H1 (cell line): ENCODE results near the gene CNNM3.

Experiments
- ASH2L ChIP-seq: fragments of 200-600, 300-600 bp; sonication (generic); IDR thresholded peaks from one replicate; pipeline ENCODE4 v1.7.1; 2017; ENCODE audit warnings: low read length
- CTCF ChIP-seq, 3 experiments: IDR thresholded peaks; 1 replicate in 2 of 3; 2 replicates in 1 of 3; pipeline versions ENCODE4 v1.5.1 to v1.6.1; 2011; ENCODE audit warnings: low read length in 3 of 3, mild to moderate bottlenecking in 3 of 3, inconsistent platforms in 2 of 3, low read depth in 1 of 3, moderate library complexity in 1 of 3; ENCODE audit not compliant: insufficient read depth in 1 of 3; ENCODE audit errors: control extremely low read depth in 1 of 3
- EZH2 ChIP-seq: fragments of 200-600 bp; sonication (generic); IDR thresholded peaks from 2 replicates; pipeline ENCODE4 v1.7.1; 2012; ENCODE audit warnings: low read depth, mild to moderate bottlenecking, moderate library complexity, low read length, inconsistent platforms; ENCODE audit not compliant: severe bottlenecking
- GABPA ChIP-seq: IDR thresholded peaks from 2 replicates; pipeline ENCODE4 v1.6.1; 2011; ENCODE audit warnings: mild to moderate bottlenecking, low read length, moderate library complexity, borderline replicate concordance; ENCODE audit not compliant: insufficient read depth
- MAX ChIP-seq: IDR thresholded peaks from 2 replicates; pipeline ENCODE4 v1.6.1; 2012; ENCODE audit warnings: inconsistent platforms
- NANOG ChIP-seq: IDR thresholded peaks from 2 replicates; pipeline ENCODE4 v1.6.1; 2011; ENCODE audit warnings: low read length, low read depth, mild to moderate bottlenecking, inconsistent platforms; ENCODE audit not compliant: insufficient read depth, poor library complexity, severe bottlenecking
- NRF1 ChIP-seq: IDR thresholded peaks from 2 replicates; pipeline ENCODE4 v1.6.1; 2011; ENCODE audit warnings: mild to moderate bottlenecking, low read depth, low read length, improper control_type of control experiment
- PHF8 ChIP-seq: fragments of 200-600 bp; sonication (generic); conservative IDR thresholded peaks from 2 replicates; pipeline ENCODE4 v1.7.1; 2012; ENCODE audit warnings: low read depth, mild to moderate bottlenecking, inconsistent platforms, low read length, moderate library complexity
- POLR2A ChIP-seq, 2 experiments: IDR thresholded peaks; 1 replicate in 1 of 2; 2 replicates in 1 of 2; pipeline ENCODE4 v1.6.1; 2011; ENCODE audit warnings: low read depth in 2 of 2, low read length in 2 of 2, mild to moderate bottlenecking in 2 of 2; ENCODE audit errors: control extremely low read depth in 1 of 2
- POLR2AphosphoS5 ChIP-seq: IDR thresholded peaks from 2 replicates; pipeline ENCODE4 v1.6.1; 2011; ENCODE audit warnings: low read depth, low read length
- RAD21 ChIP-seq, 2 experiments: IDR thresholded peaks in 1 of 2; conservative IDR thresholded peaks in 1 of 2; 2 replicates each; pipeline ENCODE4 v1.6.1; 2011; ENCODE audit warnings: low read depth in 2 of 2, low read length in 2 of 2, improper control_type of control experiment in 1 of 2, inconsistent platforms in 1 of 2, mild to moderate bottlenecking in 1 of 2, moderate library complexity in 1 of 2
- SP1 ChIP-seq: IDR thresholded peaks from 2 replicates; pipeline ENCODE4 v1.6.1; 2011; ENCODE audit warnings: low read depth, low read length

GRCh38 chr2:96882906-96883305 is 66.8 kb downstream of the CNNM3 start:
- TF ChIP-seq CTCF (IDR thresholded peaks at IDR 0.05; ENCODE audit: control extremely low read depth in 1 of 3, insufficient read depth in 1 of 3, low read depth in 1 of 3, low read length in 3 of 3), result no peak
- no peak for TF ChIP-seq NANOG
- no peak for TF ChIP-seq POLR2AphosphoS5
- TF ChIP-seq GABPA, result no peak
- no peak for TF ChIP-seq POLR2A (IDR thresholded peaks at IDR 0.05; ENCODE audit: control extremely low read depth in 1 of 2, low read depth in 2 of 2, low read length in 2 of 2)
- TF ChIP-seq NRF1, result no peak
- TF ChIP-seq MAX, result no peak
- no peak for TF ChIP-seq SP1
- TF ChIP-seq EZH2, result no peak
- no peak for TF ChIP-seq RAD21 (IDR thresholded peaks at IDR 0.05 in 1 of 2, conservative IDR thresholded peaks at IDR 0.05 in 1 of 2; ENCODE audit: low read depth in 2 of 2, low read length in 2 of 2)
- TF ChIP-seq PHF8, result no peak
- no peak for TF ChIP-seq ASH2L
